Transverse colon (tissue), 4 donors: ENCODE results near the gene DPP9. TPM values are rescaled to one million over a fixed set of nuclear protein-coding genes. Genes with fewer than 3 reads are reported as not detected.
"Not testable (repeated sequence)": the region's sequence is repeated elsewhere in the genome, so short reads cannot be mapped to it uniquely, and the experiment has no call there.

ENCODE experiments used
- DNase-seq: peaks from one replicate; pipeline ENCODE4 v3.0.0-alpha.2; 2019
- H3K27ac ChIP-seq, 4 donors: fragments of 200-600 bp; sonication (generic); 2 replicates each; pipeline ENCODE4 v1.5.1; 2016 to 2018; ENCODE audit warnings: inconsistent platforms in 4 of 4
- H3K27me3 ChIP-seq: fragments of 200-600 bp; sonication (generic); 2 replicates; pipeline ENCODE4 v1.5.1; 2017; ENCODE audit warnings: inconsistent platforms
- H3K36me3 ChIP-seq, 4 donors: fragments of 200-600 bp; sonication (generic); 2 replicates each; pipeline ENCODE4 v1.5.1; 2017 to 2019; ENCODE audit warnings: inconsistent platforms in 4 of 4
- H3K4me1 ChIP-seq, 4 donors: fragments of 200-600 bp; sonication (generic); 2 replicates each; pipeline ENCODE4 v1.5.1; 2017 to 2020; ENCODE audit warnings: inconsistent platforms in 4 of 4
- H3K4me3 ChIP-seq, 4 donors: fragments of 200-600 bp; sonication (generic); 1 replicate in 1 of 4; 2 replicates in 3 of 4; pipeline versions ENCODE4 v1.5.1 to v1.6.1; 2017 to 2019; ENCODE audit warnings: inconsistent platforms in 4 of 4
- H3K9me3 ChIP-seq, 2 donors: fragments of 200-600 bp; sonication (generic); 2 replicates each; pipeline ENCODE4 v1.5.1; 2017 to 2019; ENCODE audit warnings: inconsistent platforms in 2 of 2
- EP300 ChIP-seq: sonication (generic); formaldehyde crosslinking; IDR thresholded peaks from one replicate; pipeline ENCODE4 v1.6.1; 2017; ENCODE audit warnings: antibody characterized with exemption, low read depth
- POLR2A ChIP-seq: fragments of 450-650 bp; IDR thresholded peaks from one replicate; pipeline ENCODE4 v1.6.1; 2016; ENCODE audit warnings: antibody characterized with exemption, mild to moderate bottlenecking, moderate library complexity
- POLR2AphosphoS5 ChIP-seq, 3 donors: sonication (generic); formaldehyde crosslinking; IDR thresholded peaks; one replicate each; pipeline ENCODE4 v1.6.1; 2016; ENCODE audit warnings: antibody characterized with exemption in 3 of 3
- WGBS, 2 donors: methylation state at CpG; one replicate each; pipeline ENCODE4 v1.1.5; 2018; ENCODE audit warnings: low coverage in 1 of 2; 5-methylcytosine and 5-hydroxymethylcytosine counted together
- in situ Hi-C, 4 donors: fragments of 200-750 bp; cut with MboI; loops; one replicate each; pipeline versions ENCODE4 v1.15.0 to v1.15.1; 2017; ENCODE audit warnings: low sequenced_read_pairs in 3 of 4, low pct_ligation_motif_present in 1 of 4, low pct_unique_long_range_greater_than_20kb in 1 of 4
- intact Hi-C: fragments of 100-400 bp; cut with DNase I; formaldehyde crosslinking; loops from one replicate; pipeline ENCODE4 v1.15.1; 2023; ENCODE audit warnings: low total_unique reads
- total RNA-seq, 4 donors: library from RNA; depleted of rRNA; stranded (reverse); fragments of >200 nt; gene quantifications; one replicate each; pipeline ENCODE4 v1.1.0, GENCODE V29; 2016
- TF ChIP-seq, protein P1 (sequence below), 5 experiments: fragments of 200-600 bp in 3 of 5; fragments of 450-650 bp in 2 of 5; sonication (generic) in 3 of 5; IDR thresholded peaks; 1 replicate in 2 of 5; 2 replicates in 3 of 5; pipeline ENCODE4 v1.5.1; 2016 to 2017; ENCODE audit warnings: antibody characterized with exemption in 5 of 5, inconsistent platforms in 3 of 5, mild to moderate bottlenecking in 2 of 5, moderate library complexity in 1 of 5

The DPP9 gene
- total RNA-seq, 4 donors from 2014 or later, result 74.1 to 320 (median 103) TPM

DNA sequence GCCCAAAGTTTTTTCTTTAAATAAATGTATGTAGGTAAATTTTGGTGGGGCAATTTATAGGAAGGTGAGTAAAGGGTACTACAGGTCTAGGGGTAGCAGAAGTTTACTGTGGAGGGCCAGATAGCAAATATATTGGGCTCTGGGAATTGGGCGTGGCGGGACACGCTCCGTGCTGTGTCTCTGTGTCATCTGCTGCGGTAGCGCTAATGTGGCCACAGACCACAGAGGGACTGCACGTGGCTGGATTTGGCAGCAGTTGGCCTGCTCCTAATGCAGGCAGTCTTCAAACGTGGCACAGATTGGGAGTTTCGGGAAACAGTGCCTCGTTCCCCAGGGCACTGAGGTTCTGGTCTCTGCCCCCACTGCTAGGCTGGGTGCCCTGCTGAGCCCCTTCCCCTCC is 36.9 kb downstream of the DPP9 start:
- WGBS, 2 donors, result 94 to 98% methylated on average over 7 to 10 of the region's 10 CpGs
- no peaks in the 10 kb centered on the region for H3K9me3 ChIP-seq
- H3K27ac ChIP-seq, result no peak overlapping the region
- peaks cover 0 to 42% (median 16%) of the 10 kb centered on the region in 4 donors for H3K36me3 ChIP-seq
- H3K4me3 ChIP-seq, result no peak overlapping the region
- TF ChIP-seq EP300 (no peak), POLR2A (no peak), POLR2AphosphoS5 (IDR thresholded peaks at IDR 0.05) (no peak)
- TF ChIP-seq, protein P1, sequence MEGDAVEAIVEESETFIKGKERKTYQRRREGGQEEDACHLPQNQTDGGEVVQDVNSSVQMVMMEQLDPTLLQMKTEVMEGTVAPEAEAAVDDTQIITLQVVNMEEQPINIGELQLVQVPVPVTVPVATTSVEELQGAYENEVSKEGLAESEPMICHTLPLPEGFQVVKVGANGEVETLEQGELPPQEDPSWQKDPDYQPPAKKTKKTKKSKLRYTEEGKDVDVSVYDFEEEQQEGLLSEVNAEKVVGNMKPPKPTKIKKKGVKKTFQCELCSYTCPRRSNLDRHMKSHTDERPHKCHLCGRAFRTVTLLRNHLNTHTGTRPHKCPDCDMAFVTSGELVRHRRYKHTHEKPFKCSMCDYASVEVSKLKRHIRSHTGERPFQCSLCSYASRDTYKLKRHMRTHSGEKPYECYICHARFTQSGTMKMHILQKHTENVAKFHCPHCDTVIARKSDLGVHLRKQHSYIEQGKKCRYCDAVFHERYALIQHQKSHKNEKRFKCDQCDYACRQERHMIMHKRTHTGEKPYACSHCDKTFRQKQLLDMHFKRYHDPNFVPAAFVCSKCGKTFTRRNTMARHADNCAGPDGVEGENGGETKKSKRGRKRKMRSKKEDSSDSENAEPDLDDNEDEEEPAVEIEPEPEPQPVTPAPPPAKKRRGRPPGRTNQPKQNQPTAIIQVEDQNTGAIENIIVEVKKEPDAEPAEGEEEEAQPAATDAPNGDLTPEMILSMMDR (IDR thresholded peaks at IDR 0.05), result no peak
- H3K27me3 ChIP-seq, result no peaks in the 10 kb centered on the region
- no peak for DNase-seq
- no peaks in the 10 kb centered on the region for H3K4me1 ChIP-seq
- in situ Hi-C loops (no loop called here), intact Hi-C loops (no loop called here)

DNA sequence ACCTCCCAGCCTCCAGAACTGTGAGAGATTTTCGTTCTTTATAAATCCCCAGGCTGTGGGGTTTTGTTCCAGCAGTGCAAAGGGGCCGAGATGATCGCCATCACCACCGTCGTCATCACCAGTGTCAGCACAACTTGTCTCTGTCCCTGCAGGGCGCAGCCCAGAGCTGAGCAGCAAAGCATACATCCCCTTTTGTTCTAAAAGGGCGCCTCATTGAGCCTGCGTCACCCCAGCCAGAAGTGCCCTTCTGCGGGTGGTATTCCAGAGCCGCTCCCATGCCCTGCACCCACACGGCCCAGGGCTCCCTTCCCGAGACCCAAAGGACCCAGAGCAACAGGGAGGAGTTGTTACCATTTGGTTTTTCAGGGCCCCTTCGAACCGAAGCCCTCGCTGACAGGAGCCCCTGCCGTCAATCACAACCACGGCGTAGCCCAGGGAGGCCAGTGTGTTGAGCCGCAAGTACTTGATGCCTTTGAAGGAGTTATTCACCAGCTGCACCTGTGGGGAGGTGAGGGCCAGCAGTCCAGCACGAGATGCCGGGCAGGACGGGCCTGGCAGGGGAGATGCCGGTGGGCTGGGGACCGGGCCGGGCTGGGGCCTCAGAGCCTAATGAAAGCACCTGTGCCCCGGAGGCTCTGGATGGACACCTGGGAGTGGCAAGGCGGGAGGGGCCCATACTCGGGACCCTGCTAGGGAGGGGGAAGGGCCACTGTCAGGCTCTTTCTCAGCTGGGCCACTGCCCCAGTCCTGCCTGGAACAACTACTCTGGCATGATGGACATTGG is 39.1 kb downstream of the DPP9 start:
- no peaks in the 10 kb centered on the region for H3K9me3 ChIP-seq
- peaks cover 0 to 32% (median 16%) of the 10 kb centered on the region in 4 donors for H3K36me3 ChIP-seq
- TF ChIP-seq POLR2A (no peak), POLR2AphosphoS5 (IDR thresholded peaks at IDR 0.05) (no peak), EP300 (no peak)
- TF ChIP-seq, protein P1 (IDR thresholded peaks at IDR 0.05), result no peak
- no peak for DNase-seq
- in situ Hi-C loops (no loop called here), intact Hi-C loops (no loop called here)
- no peaks in the 10 kb centered on the region for H3K4me1 ChIP-seq
- H3K27me3 ChIP-seq, result no peaks in the 10 kb centered on the region
- whole genome bisulfite sequencing, 2 donors, result 96 to 100% methylated on average over 1 to 23 of the region's 28 CpGs
- H3K4me3 ChIP-seq, result no peak overlapping the region
- no peak overlapping the region for H3K27ac ChIP-seq

DNA sequence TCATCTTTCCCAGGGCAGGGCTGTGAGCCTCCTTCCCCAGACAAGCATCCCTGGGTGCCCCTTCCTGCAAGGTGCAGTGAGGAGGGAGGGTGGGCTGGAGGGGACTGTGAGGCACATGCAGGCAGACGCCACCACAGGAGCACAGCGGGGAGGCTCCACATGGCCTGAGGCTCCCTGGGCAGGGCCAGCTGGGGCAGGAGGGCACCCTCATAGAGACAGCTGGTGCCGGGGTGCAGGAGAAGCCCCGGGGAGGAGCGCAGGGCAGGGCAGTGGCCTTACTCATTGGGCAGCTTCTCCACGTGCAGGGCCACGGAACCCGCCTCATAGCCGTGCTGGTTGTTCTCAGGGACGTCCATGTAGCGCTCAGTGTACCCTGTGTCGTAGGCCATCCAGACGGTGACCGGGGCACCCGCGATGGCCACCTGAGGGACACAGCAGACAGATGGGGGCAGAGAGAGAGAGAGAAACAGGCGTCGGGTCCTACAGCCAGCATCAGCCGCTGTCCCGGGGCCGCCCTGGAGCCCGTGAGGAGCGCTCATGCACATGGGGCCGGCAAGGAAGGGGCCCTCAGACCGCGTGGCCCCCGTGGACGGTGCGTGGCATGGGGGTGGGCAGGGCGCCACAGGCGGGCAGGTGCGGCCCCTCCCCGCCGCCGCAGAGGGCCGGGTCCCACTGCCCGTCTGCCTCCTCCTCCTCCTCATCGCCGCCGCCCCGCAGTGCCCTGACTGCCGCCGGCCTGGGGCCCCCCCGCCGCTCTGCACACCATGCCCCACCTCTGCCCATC is 41.0 kb downstream of the DPP9 start:
- TF ChIP-seq, protein P1 (IDR thresholded peaks at IDR 0.05), result no peak
- TF ChIP-seq EP300 (no peak), POLR2A (no peak), POLR2AphosphoS5 (IDR thresholded peaks at IDR 0.05) (no peak)
- H3K4me3 ChIP-seq, result no peak overlapping the region
- H3K9me3 ChIP-seq, result no peaks in the 10 kb centered on the region
- H3K27me3 ChIP-seq, result no peaks in the 10 kb centered on the region
- H3K36me3 ChIP-seq, result peaks cover 0 to 27% (median 9%) of the 10 kb centered on the region in 4 donors
- WGBS, 2 donors, result 96% methylated on average over 38 of the region's 45 CpGs; no CpG with 5 or more reads in 1 of the 2 donors
- in situ Hi-C loops, result no loop called here
- no peak overlapping the region for H3K27ac ChIP-seq
- DNase-seq, result no peak
- H3K4me1 ChIP-seq, result no peaks in the 10 kb centered on the region
- intact Hi-C loops, result no loop called here

DNA sequence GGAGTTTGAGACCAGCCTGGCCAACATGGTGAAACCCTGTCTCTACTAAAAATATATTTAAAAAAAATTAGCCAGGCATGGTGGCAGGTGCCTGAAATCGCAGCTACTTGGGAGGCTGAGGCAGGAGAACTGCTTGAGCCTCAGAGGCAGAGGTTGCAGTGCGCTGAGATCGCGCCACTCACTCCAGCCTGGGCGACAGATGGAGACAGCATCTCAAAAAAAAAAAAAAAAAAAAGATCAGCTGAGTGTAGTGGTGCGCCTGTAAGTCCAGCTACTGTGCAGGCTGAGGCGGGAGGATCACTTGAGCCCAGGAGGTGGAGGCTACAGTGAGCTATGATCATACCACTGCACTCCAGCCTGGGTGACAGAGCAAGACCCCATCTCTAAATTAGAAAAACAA is 43.6 kb downstream of the DPP9 start:
- intact Hi-C loops, H3K4me1 ChIP-seq, H3K9me3 ChIP-seq, H3K4me3 ChIP-seq, in situ Hi-C loops, DNase-seq, H3K27ac ChIP-seq, H3K27me3 ChIP-seq: not testable (repeated sequence)
- H3K36me3 ChIP-seq, result peaks cover 0 to 24% (median 4%) of the 10 kb centered on the region in 4 donors
- WGBS, 2 donors, result 60 to 95% methylated on average over 1 to 7 of the region's 7 CpGs
